SK-N-MC (cell line): Measurements from ENCODE around the gene CYP2D6.
"Not testable (repeated sequence)": the region's sequence is repeated elsewhere in the genome, so short reads cannot be mapped to it uniquely, and the experiment has no call there.

ENCODE experiments used
- DNase-seq: peaks from one replicate; pipeline ENCODE4 v3.0.0-alpha.2; 2011; ENCODE audit warnings: low read depth, low spot score
- H3K27ac ChIP-seq: fragments of 200-600 bp; sonication (generic); 2 replicates; pipeline ENCODE4 v1.5.1; 2016; ENCODE audit warnings: mixed run types
- H3K36me3 ChIP-seq: fragments of 200-600 bp; sonication (generic); 2 replicates; pipeline ENCODE4 v1.6.1; 2017; ENCODE audit warnings: antibody characterized with exemption, low read length, mixed read lengths; ENCODE audit not compliant: insufficient read depth
- H3K4me3 ChIP-seq: fragments of 200-600 bp; sonication (generic); 2 replicates; pipeline ENCODE4 v1.5.1; 2016
- H3K9ac ChIP-seq: fragments of 200-600 bp; sonication (generic); 2 replicates; pipeline ENCODE4 v1.8.0; 2017; ENCODE audit warnings: mixed run types, mixed read lengths; ENCODE audit not compliant: insufficient read length
- H3K9me3 ChIP-seq: fragments of 200-600 bp; sonication (generic); 2 replicates; pipeline ENCODE4 v1.6.1; 2017; ENCODE audit warnings: low read depth, mild to moderate bottlenecking, antibody characterized with exemption, low read length, moderate library complexity, mixed read lengths
- EZH2 ChIP-seq: fragments of 200-600 bp; sonication (generic); IDR thresholded peaks from one replicate; pipeline ENCODE4 v1.6.1; 2017; ENCODE audit warnings: antibody characterized with exemption
- FOXP2 ChIP-seq: optimal IDR thresholded peaks from 2 replicates; pipeline ENCODE3; 2011; ENCODE audit warnings: mild to moderate bottlenecking, moderate library complexity; ENCODE audit not compliant: insufficient read depth; ENCODE audit errors: extremely low read length, control extremely low read depth
- POLR2AphosphoS5 ChIP-seq: IDR thresholded peaks from 2 replicates; pipeline ENCODE4 v1.6.1; 2012; ENCODE audit warnings: mild to moderate bottlenecking, low read depth, low read length, borderline replicate concordance

The CYP2D6 gene

GRCh38 chr22:42114721-42115120 is 15.9 kb downstream of the CYP2D6 start:
- no peak for DNase-seq
- Histone ChIP-seq H3K36me3 (no peaks in the 10 kb centered on the region), H3K9me3 (no peaks in the 10 kb centered on the region), H3K27ac (no peak overlapping the region), H3K4me3 (no peak overlapping the region), H3K9ac (no peak overlapping the region)
- TF ChIP-seq POLR2AphosphoS5 (no peak), FOXP2 (no peak), EZH2 (no peak)

DNA sequence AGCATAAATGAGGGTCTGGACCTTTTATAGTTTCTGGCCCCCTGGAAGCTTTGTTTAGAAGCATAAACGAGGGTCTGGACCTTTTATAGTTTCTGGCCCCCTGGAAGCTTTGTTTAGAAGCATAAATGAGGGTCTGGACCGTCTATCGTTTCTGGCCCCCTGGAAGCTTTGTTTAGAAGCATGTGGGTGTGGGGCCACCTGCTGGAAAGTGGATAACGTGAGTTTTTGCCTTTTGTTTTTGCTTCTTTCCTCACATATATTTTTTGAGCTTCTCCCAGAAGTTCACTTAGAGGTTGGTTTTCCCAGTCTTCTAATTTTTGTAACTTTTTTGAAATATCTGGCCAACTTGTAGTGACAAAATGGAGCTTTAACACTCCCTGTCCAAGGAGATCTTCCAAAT is 17.8 kb downstream of the CYP2D6 start:
- not testable (repeated sequence) for H3K27ac ChIP-seq, H3K9me3 ChIP-seq, DNase-seq, H3K4me3 ChIP-seq, H3K9ac ChIP-seq, H3K36me3 ChIP-seq

- H3K4me3 ChIP-seq = no peak overlapping the region
- H3K36me3 ChIP-seq = no peaks in the 10 kb centered on the region
- TF ChIP-seq EZH2 = no peak
- no peak for TF ChIP-seq POLR2AphosphoS5
- no peak for TF ChIP-seq FOXP2
- H3K9ac ChIP-seq = no peak overlapping the region
- H3K27ac ChIP-seq = no peak overlapping the region
- no peak for DNase-seq
- H3K9me3 ChIP-seq = no peaks in the 10 kb centered on the region
Observed at GRCh38 chr22:42111798-42112197, 18.8 kb downstream of the CYP2D6 start.

GRCh38 chr22:42108848-42109247 is 21.8 kb downstream of the CYP2D6 start:
- no peak overlapping the region for H3K4me3 ChIP-seq
- no peaks in the 10 kb centered on the region for H3K36me3 ChIP-seq
- TF ChIP-seq EZH2 (no peak), POLR2AphosphoS5 (no peak), FOXP2 (no peak)
- no peak overlapping the region for H3K9ac ChIP-seq
- no peak for DNase-seq
- H3K27ac ChIP-seq = no peak overlapping the region
- H3K9me3 ChIP-seq = no peaks in the 10 kb centered on the region; the same call in 1 of the 2 replicates

DNA sequence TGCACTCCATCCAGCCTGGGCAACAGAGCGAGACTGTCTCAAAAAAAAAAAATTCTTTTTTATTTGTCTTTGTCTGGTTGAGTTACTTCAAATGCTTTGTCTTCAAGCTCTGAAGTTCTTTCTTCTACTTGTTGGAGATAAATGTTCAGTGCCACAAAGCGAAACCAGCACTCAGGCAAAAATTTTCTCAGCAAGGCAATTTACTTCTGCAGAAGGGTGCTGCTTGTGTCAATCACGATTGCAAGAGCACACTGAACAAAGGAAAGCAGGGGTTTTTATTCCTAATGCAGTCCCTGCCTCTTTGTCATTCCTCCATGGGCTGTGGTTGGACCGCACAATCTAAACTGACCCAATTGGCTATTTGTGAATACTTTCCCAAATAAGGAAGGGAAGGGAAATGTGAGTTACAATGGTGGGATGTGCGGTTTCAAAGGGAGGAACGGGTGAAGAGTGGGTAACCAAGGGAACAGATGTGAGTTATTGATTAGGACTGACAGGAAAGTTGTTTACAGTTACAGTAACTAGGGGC is 26.2 kb downstream of the CYP2D6 start:
- H3K4me3 ChIP-seq = not testable (repeated sequence)

DNA sequence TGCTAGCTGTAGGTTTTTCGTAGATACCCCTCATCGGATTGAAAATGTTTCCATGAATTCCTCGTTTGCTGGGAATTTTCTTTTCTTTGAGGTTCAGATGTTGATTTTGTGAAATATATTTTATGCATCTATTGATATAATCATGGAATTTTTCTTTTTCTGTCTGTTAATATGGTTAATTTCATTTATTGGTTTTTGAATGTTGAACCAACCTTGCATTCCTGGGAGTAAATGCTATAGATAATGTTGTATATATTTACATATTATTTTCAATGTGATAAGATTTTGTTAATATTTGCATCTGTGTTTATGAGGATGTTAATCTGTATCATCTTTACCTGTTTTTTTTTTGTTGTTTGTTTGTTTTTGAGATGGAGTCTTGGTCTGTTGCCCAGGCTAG is 29.4 kb downstream of the CYP2D6 start:
- Histone ChIP-seq H3K9ac (no peak overlapping the region), H3K27ac (no peak overlapping the region), H3K4me3 (no peak overlapping the region), H3K36me3 (no peaks in the 10 kb centered on the region), H3K9me3 (no peaks in the 10 kb centered on the region; the same call in 1 of the 2 replicates)
- TF ChIP-seq EZH2 = no peak
- no peak for DNase-seq

More for the DNA sequence above, 26.2 kb downstream of the CYP2D6 start:
- not testable (repeated sequence) for DNase-seq, H3K9me3 ChIP-seq, H3K27ac ChIP-seq, H3K36me3 ChIP-seq, H3K9ac ChIP-seq

DNA sequence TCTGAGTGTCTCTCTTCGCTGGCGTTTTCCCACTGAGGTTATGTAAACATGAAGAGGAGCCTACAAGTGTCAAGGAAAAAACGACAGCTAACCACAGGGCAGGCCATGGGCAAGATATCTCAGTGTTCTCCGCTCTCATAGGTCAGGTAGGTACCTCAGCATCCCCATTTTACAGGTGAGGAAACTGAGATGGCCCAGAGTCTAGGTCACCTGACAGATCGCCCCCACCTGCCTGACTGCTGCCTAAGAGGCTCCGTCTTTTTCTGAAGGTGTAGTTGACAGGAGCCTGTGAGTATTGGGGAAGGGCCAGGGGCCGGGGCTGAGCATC is 39.2 kb downstream of the CYP2D6 start:
- peak overlapping the region; percentile 99 for H3K4me3 ChIP-seq
- H3K36me3 ChIP-seq = peaks cover 21% of the 10 kb centered on the region
- no peak for DNase-seq
- TF ChIP-seq EZH2 (no peak), POLR2AphosphoS5 (no peak), FOXP2 (no peak)
- H3K9ac ChIP-seq = peak overlapping the region; percentile 97
- peak overlapping the region; percentile 64; the same call in 1 of the 2 replicates for H3K27ac ChIP-seq
- peaks cover 7% of the 10 kb centered on the region; the same call in 1 of the 2 replicates for H3K9me3 ChIP-seq

- Histone ChIP-seq H3K27ac (peak within 1 kb of the TSS; percentile 93), H3K9ac (peak within 1 kb of the TSS; percentile 97), H3K9me3 (peaks cover 7% of the 10 kb centered on the region; the same call in 1 of the 2 replicates), H3K36me3 (peaks cover 27% of the 10 kb centered on the region), H3K4me3 (peak within 1 kb of the TSS; percentile 99)
- TF ChIP-seq EZH2 (no peak), POLR2AphosphoS5 (peak; percentile 91), FOXP2 (no peak)
- DNase-seq = peak; percentile 96
Observed at GRCh38 chr22:42090596-42091454, 39.8 kb downstream of the CYP2D6 start, which contains the start of gene NDUFA6. Gene NDUFA6, minus strand, starts transcription at chr22:42090772. Its CDS starts 28 bp downstream, at chr22:42090744.

DNA sequence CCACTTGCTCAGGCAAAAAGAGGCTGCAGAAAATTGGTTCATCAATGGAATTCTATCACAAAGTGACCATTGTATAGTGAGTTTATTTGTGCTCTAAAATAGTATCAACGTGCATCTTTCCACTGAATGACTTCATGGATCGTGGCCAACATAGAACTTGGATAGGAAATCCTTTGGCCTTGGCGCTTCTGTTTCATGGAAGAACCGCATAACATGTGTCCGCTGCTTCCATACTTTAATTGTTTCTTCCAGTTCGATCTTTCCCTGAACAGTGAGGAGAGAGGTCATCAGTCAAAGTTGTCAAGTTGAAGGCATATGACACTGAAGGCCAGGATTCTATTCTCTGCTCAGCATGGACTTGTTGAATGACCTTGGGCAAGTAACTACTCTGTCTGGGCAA is 44.6 kb downstream of the CYP2D6 start:
- no peak overlapping the region for H3K9ac ChIP-seq
- TF ChIP-seq FOXP2 (no peak), POLR2AphosphoS5 (no peak), EZH2 (no peak)
- no peak for DNase-seq
- no peak overlapping the region for H3K27ac ChIP-seq
- peaks cover 7% of the 10 kb centered on the region; the same call in 1 of the 2 replicates for H3K9me3 ChIP-seq
- no peak overlapping the region for H3K4me3 ChIP-seq
- H3K36me3 ChIP-seq = peaks cover 55% of the 10 kb centered on the region
